NCI-H748 treated with DMSO at 0.1 percent for 48 hours (cell line): ENCODE results near the gene TMIGD1.
A peak's percentile ranks its signal among the peaks of the same experiment; 100 is the strongest.

Source experiments
- DNase-seq: peaks from one replicate; lab custom pipeline; 2025; lab: John Stamatoyannopoulos, UW

The TMIGD1 gene, protein sequence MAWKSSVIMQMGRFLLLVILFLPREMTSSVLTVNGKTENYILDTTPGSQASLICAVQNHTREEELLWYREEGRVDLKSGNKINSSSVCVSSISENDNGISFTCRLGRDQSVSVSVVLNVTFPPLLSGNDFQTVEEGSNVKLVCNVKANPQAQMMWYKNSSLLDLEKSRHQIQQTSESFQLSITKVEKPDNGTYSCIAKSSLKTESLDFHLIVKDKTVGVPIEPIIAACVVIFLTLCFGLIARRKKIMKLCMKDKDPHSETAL

GRCh38 chr17:30333503-30334360 lies at the start of gene TMIGD1:
TMIGD1 (minus strand) TSS chr17:30334057; CDS start chr17:30332133, 1,924 bp downstream.
- no peak for DNase-seq

DNA sequence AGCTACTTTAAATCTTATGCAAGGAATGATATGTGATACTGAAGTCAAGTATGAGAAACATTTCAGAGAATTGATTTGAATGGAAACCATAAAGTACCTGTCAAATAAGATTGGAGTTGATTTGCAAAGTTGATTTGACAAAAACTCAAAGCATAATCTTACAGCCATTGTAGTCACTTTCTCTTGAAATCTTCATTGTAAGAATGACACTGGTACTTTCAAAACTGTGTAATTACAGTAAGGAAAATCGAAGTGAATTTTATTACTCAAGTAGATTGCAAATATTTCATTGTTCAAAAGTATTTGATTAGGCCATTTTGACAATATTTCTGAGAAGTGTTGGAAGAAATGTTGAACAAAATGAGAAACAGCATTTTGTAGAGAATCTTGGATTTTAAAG lies 48.5 kb upstream of the TMIGD1 start:
- DNase-seq: no peak

- no peak for DNase-seq
These were observed 47.4 kb upstream of the TMIGD1 start for GRCh38 chr17:30381340-30381659.

GRCh38 chr17:30380643-30381339 lies 46.9 kb upstream of the TMIGD1 start:
- no peak for DNase-seq

DNA sequence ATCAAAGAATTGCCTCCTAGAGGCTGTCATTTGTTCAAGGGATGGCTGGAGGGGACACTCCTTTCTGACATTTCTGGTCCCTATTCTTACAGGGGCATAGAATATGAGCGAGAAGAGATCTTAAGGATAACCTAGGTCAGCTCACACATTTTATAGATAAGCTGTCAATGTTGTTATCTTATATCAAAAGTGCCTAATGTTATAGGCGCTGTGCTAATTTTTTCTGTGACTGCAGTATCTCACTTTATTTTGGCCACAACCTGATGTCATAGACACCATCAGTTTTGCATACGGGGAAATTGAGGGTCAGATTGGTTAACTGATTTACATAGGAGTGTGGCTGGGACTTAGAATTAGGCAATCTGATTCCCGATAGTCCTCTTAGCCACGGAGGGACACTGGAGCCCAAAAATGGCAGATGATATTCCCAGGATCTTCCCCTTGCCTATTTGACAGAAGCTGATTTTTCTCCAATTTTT lies 46.1 kb upstream of the TMIGD1 start:
- no peak for DNase-seq

DNA sequence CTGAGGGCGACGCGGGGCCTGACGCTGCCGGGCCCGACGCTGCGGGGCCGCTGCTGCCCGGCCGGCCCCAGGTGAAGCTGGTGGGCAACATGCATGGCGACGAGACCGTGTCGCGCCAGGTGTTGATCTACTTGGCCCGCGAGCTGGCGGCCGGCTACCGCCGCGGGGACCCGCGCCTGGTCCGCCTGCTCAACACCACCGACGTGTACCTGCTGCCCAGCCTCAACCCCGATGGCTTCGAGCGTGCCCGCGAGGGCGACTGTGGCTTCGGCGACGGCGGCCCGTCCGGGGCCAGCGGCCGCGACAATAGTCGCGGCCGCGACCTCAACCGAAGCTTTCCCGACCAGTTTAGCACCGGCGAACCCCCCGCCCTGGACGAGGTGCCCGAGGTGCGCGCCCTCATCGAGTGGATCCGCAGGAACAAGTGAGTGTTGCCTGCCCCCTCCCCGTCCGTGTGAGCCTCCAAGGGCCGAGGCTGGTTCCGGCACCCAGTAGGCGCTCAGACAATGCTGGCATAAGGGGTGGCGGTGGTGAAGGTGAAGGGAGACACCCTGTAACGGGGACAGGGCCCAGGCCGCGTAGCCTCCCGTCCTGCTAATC lies 45.5 kb upstream of the TMIGD1 start:
- no peak for DNase-seq

GRCh38 chr17:30378825-30379302 lies 45.0 kb upstream of the TMIGD1 start, which contains the start of gene CPD:
CPD (plus strand) TSS chr17:30378927; CDS start chr17:30378981, 54 bp downstream.
- peak; percentile 92 for DNase-seq

DNA sequence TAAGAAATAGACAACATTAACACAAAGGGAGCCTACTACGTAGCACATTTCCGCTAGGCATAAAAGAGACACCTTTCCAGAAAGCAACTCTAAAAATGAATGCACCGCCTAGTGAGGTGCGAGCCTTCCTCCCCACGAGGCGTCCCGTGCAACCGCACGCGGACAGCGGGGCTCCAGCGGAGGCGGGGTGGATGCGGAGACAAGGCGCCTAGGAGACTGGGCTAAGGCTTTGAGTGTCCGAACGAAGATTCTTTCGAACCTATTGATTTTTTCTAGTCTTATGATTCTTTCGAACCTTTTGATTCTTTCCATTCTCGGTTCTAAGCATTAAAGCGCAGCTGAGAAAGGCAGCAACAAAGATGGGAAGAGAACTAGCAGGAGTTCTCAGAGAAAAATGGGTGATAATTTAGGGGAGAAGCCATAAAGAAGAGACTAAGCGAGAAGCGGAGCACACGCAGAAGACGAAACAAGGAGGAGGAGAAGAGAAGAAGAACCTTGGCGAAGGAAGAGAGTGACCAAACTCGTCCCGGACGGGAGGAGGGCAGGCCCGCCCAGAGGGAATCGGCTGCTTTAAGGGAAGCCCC lies 44.5 kb upstream of the TMIGD1 start:
- no peak for DNase-seq

DNA sequence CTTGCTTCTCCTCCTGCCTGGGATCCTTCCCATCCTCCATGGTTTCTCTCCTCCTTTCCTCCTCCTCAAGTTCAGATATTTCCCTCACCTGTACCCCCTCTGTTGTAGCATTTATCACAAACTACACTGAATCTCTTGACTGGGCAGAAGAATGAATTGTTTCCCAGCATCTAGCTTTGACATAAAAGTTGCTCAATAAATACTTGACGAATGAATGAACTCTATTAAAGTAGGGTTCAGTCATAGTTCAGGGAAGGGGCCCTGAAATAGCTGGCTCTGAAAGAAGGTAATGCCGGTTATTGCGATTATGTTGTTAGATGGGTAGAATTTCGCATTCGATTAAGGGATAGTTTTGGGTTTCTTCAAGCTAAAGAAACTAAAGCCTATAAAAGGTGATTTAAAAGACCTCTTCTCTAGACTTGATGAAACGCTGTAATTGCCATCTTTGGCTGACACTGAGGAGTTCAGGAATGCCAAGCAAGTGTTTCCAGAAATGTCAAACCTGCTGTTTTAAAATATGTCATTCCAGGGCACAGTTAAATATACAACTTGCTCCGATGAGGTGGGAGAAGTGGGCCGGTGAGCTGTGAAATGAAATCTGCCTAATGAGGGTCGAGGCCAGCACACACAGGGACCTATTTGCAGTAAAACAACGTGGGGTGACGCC lies 43.9 kb upstream of the TMIGD1 start:
- DNase-seq: no peak

- peak; percentile 98 for DNase-seq
These were observed 43.0 kb upstream of the TMIGD1 start for GRCh38 chr17:30376621-30377452.

- DNase-seq: no peak
These were observed 41.8 kb upstream of the TMIGD1 start for GRCh38 chr17:30375661-30376060.

DNA sequence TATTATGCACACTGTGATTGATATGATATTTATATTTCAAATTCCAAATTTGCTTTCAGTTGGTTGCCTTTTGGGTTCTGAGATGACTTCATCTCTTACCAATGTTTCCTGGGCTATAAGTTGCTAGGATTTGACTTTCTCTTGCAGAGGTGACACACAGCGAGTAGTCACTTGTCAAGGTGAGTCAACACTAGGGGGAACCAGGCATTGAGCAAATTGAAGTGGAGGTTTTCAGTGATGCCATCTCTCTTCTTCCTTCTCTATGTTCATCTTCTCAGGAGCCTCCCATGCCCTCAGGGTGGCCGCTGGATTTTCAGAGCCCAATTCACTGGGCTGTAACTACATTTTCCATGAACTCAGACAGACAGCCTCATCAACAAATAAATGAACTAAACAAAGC lies 38.9 kb upstream of the TMIGD1 start:
- DNase-seq: no peak

- no peak for DNase-seq
These were observed 36.1 kb upstream of the TMIGD1 start for GRCh38 chr17:30369995-30370394.

- no peak for DNase-seq
These were observed 35.3 kb upstream of the TMIGD1 start for GRCh38 chr17:30368912-30369720.

- DNase-seq: no peak
These were observed 32.7 kb upstream of the TMIGD1 start for GRCh38 chr17:30366536-30366935.

DNA sequence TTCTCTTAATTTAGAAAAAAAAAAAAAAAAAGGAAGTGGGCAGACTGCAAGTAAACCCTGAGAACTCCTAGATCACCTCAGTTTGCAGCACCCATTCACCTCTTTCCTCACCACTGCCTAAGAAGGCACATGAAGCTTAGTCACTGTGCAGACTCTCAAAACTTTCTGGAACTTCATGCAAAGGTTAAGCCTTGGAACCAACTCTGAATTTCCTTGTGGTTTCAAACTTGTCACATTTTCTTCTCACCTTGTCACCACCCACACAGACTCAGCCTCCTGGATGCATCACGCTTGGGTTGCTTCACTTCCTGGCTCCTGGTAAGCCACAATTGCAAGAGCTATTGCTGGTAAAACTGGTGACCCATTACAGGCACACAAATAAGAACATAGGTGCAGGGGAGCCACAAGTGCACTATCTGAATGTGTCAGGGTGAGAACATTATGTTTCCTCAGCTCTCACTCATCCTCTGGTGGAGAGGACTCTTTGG lies 29.9 kb upstream of the TMIGD1 start:
- DNase-seq: no peak

DNA sequence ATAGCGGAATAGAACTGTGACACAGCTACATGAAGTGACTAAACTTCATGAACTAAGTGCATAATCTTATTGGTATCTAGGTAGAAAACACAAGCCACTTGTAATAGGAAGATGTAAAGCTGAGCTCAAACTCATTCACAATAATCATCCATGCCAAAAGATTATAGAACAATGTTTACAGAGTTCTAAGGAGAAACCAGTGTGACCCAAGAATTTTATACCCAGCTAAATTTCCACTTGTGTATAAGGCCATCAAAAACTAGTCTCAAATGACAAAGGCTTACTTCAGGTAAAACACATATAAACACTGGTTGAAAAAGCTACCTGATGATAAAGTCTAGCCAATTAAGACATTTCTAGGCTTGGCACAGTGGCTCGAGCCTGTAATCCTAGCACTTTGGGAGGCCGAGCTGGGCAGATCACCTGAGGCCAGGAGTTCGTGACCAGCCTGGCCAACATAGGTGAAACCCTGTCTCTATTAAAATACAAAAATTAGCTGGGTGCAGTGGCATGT lies 28.0 kb upstream of the TMIGD1 start:
- no peak for DNase-seq

DNA sequence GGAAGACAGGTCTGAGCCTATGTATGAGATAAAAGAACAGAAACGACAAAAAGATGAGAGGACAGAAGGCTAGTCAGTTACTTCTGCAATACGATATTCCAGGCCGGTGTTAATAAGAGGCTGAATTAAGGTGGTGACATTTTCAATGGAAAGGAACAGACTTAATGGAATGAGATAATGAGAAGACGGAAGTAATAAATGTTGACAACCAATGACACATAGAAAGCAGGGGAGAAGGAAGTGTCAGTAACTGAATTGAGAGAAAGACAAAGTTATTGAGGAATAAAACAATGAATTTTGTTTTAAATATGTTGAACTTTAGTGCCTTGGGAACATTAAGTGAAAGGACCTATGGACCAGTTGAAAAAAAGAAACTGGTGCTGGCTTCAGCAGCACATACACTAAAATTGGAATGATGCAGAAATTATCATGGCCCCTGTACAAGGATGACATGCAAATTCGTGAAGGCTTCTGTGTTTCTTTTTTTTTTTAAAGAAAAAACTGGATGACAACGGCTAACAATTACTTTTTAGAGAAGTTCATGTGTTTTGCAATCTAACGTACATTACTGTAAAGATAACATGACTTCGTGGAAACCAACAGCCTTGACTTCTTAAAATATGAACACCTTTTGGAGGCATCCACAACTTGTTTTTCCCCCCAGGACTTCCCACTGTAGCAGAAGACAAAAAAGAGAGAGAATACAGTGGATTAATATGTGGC lies 26.4 kb upstream of the TMIGD1 start:
- no peak for DNase-seq
